Lower lobe of right lung (tissue), 2 donors: ENCODE measurements around the gene ZP1. TPM values are rescaled to one million over a fixed set of nuclear protein-coding genes. Genes with fewer than 3 reads are reported as not detected.
A peak's percentile ranks its signal among the peaks of the same experiment; 100 is the strongest.

Source experiments
- ATAC-seq, 2 donors: fragments of 200-7000 bp; cut with Tn5 transposase; one replicate each; pipeline ENCODE4 v1.9.1; 2020 to 2022; ENCODE audit warnings: mild to moderate bottlenecking in 2 of 2, moderate library complexity in 2 of 2
- DNase-seq: peaks from one replicate; pipeline ENCODE4 v3.0.0-alpha.2; 2020
- H3K27ac ChIP-seq: fragments of 200-600 bp; one replicate; pipeline ENCODE4 v1.8.0; 2022
- H3K27me3 ChIP-seq: fragments of 200-600 bp; one replicate; pipeline ENCODE4 v1.8.0; 2022; ENCODE audit warnings: low read depth
- H3K36me3 ChIP-seq: fragments of 200-600 bp; one replicate; pipeline ENCODE4 v1.8.0; 2022; ENCODE audit warnings: mild to moderate bottlenecking
- H3K4me1 ChIP-seq: fragments of 200-600 bp; one replicate; pipeline ENCODE4 v1.8.0; 2022
- H3K4me3 ChIP-seq: fragments of 200-600 bp; one replicate; pipeline ENCODE4 v1.8.0; 2022; ENCODE audit warnings: mild to moderate bottlenecking
- H3K9me3 ChIP-seq: fragments of 200-600 bp; one replicate; pipeline ENCODE4 v1.8.0; 2022
- intact Hi-C: fragments of 100-400 bp; cut with DNase I; formaldehyde crosslinking; loops from one replicate; pipeline ENCODE4 v1.11.0; 2022
- total RNA-seq: library from RNA; stranded (reverse); fragmentation: NEBNext Ultra II Directional; extraction: Animal tissue kit (Norgen Biotek cat#: 25700); gene quantifications from one replicate; pipeline ENCODE4 v1.2.1, GENCODE V29; 2021
- TF ChIP-seq, protein P1 (sequence below): fragments of 200-600 bp; IDR thresholded peaks from one replicate; pipeline ENCODE4 v1.8.0; 2022; ENCODE audit warnings: antibody characterized with exemption, mild to moderate bottlenecking
- donor health status: DM: no; HTN: yes; CAD: no; lungs with severe emphysema.

ZP1 gene
- total RNA-seq, 1 donor from 2014 or later = not detected

DNA sequence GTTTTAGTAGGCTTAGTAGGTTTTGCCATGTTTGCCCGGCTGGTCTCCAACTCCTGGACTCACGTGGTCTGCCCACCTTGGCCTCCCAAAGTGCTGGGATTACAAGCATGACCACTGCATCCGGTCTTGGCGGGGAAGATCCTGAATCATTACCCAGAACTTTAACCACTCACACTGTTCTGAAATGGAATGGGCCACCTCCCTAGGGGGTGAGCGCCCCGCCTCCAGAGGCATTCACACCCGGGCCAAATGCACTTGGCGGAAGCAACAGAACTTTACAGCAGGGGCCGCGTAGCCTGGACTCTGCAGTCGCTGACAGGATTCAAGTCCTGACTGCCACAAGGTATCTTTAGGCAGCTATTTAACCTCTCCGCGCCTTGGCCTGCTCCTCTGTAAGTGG is 20.1 kb upstream of the ZP1 start:
- DNase-seq (no peak), ATAC-seq (no peak)
- Histone ChIP-seq H3K4me3 (no peak overlapping the region), H3K36me3 (peaks cover 51% of the 10 kb centered on the region), H3K9me3 (no peaks in the 10 kb centered on the region), H3K4me1 (peaks cover 25% of the 10 kb centered on the region), H3K27me3 (no peaks in the 10 kb centered on the region), H3K27ac (no peak overlapping the region)
- intact Hi-C loops = no loop called here
- TF ChIP-seq, protein P1, sequence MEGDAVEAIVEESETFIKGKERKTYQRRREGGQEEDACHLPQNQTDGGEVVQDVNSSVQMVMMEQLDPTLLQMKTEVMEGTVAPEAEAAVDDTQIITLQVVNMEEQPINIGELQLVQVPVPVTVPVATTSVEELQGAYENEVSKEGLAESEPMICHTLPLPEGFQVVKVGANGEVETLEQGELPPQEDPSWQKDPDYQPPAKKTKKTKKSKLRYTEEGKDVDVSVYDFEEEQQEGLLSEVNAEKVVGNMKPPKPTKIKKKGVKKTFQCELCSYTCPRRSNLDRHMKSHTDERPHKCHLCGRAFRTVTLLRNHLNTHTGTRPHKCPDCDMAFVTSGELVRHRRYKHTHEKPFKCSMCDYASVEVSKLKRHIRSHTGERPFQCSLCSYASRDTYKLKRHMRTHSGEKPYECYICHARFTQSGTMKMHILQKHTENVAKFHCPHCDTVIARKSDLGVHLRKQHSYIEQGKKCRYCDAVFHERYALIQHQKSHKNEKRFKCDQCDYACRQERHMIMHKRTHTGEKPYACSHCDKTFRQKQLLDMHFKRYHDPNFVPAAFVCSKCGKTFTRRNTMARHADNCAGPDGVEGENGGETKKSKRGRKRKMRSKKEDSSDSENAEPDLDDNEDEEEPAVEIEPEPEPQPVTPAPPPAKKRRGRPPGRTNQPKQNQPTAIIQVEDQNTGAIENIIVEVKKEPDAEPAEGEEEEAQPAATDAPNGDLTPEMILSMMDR = no peak

DNA sequence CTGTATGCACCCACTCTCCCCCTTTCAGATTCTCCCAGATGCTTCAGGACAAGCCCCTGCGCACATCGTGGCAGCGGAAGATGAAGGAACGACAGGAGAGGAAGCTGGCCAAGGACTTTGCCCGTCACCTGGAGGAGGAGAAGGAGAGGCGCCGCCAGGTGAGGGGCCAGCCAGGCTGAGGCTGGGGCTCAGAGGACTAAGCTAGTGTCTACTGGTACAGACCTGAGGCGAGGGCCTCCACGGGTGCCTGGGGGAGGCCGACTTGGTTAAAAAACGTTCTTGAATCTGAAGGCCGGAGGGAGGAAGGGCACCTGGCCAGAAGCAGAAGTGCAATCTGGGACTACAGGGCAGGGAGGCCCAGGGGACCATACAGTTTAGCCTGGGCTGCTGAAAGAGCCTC is 19.4 kb upstream of the ZP1 start:
- Histone ChIP-seq H3K4me3 (no peak overlapping the region), H3K27me3 (no peaks in the 10 kb centered on the region), H3K4me1 (peaks cover 19% of the 10 kb centered on the region), H3K27ac (no peak overlapping the region), H3K9me3 (no peaks in the 10 kb centered on the region), H3K36me3 (peaks cover 51% of the 10 kb centered on the region)
- no peak for DNase-seq
- no peak for ATAC-seq
- intact Hi-C loops = no loop called here
- TF ChIP-seq, protein P1 = no peak

DNA sequence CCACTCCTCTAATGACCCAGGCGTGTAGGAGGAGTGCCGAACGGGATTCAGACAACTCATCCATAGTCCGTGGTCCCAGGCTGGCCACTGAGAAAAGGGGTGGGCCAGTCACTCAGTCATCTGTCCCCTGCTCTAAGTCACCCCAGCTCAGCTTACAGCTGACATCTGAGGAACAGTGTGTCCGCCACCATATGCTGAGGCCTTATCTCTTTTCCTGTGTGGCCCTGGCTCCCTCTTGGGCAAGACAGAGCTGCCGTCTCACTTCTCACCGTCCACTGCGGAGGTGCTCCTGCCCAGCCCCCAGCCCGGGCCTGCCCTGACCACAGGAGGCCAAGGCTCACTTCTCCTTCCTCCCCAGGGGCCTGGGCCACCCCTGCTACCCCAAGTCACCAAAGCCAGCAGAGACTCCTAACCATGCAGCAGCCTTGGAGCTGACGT is 18.6 kb upstream of the ZP1 start:
- Histone ChIP-seq H3K9me3 (no peaks in the 10 kb centered on the region), H3K27me3 (no peaks in the 10 kb centered on the region), H3K27ac (no peak overlapping the region), H3K4me1 (peaks cover 11% of the 10 kb centered on the region), H3K36me3 (peaks cover 51% of the 10 kb centered on the region), H3K4me3 (no peak overlapping the region)
- peak in 1 of 2 donors; percentile 2 for ATAC-seq
- TF ChIP-seq, protein P1 = no peak
- intact Hi-C loops = no loop called here
- no peak for DNase-seq

DNA sequence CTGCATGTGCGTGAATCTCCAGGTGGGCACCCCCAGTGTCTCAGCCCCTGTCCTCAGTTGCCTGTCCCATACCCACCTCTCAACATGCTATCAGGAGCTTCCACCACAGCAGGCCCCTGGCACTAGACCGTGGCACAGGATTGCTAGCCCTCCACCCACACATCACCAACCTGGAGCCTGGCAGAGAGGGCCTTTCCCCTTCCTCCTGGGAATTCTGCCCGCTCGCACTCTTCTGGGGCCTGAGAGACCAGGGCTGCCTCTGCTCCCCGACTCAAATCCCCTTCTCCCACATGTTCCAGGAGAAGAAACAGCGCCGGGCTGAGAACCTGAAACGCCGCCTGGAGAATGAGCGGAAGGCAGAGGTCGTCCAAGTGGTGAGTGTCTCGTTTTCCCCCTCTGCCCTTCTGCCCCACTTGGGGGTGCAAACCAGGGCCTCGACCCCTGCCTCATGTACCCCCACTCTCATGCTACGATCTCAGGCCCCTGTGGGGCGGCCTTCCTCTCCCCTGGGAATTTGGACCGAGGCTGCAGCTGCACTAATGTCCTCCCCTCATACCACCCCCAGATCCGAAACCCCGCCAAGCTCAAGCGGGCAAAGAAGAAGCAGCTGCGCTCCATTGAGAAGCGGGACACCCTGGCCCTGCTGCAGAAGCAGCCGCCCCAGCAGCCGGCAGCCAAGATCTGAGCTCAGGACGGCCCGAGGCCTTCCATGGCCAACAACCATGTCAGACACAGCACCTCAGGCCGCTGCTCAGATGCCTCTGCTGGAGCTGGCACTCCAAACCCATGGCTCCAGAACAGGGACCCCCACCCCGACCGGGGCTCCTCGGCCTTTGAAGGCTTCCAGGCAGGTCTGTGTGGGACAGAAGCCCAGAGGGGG is 17.5 kb upstream of the ZP1 start:
- no peak for ATAC-seq
- H3K36me3 ChIP-seq = peaks cover 51% of the 10 kb centered on the region

DNA sequence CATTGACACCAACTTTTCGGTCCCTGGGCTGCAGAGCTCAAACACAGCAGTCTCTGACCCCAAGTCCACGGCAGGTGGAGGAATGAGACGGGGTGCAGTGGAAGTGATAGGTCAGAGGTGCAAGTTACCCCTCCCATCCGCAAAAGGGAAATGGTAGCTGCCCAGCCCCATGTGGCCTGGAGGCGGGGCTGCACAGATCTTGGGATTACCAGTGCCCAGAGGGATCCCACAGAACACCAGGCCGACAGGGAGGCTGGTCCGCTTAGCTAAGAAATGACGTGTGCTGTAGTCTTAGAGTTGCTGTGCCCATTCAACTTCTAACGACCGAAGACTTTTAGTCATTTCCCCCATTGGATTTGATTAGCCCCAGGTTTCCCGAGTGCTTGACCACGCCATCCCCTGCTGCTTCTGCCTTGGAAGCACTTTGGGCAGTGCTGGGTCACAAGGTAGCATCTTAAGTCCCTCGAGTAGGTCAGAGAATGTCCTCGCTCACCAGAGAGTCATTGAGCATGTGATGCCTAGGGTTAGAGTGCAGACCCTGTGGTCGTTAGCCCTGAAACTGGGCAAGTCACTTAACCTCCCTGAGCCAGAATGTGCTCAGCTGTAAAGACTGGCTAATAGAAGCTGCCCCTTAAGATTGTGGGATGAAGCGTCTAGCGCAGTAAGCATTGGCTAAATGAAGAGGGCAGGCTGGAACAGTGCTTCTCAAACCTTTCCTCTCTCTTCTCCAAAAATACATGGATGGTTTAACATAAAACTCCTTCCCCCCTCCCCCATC is 15.8 kb upstream of the ZP1 start:
- H3K27ac ChIP-seq = no peak overlapping the region
- peaks cover 51% of the 10 kb centered on the region for H3K36me3 ChIP-seq
- H3K27me3 ChIP-seq = no peaks in the 10 kb centered on the region
- TF ChIP-seq, protein P1 = no peak
- H3K4me1 ChIP-seq = no peaks in the 10 kb centered on the region
- no peaks in the 10 kb centered on the region for H3K9me3 ChIP-seq
- DNase-seq (no peak), ATAC-seq (no peak)
- intact Hi-C loops = no loop called here
- H3K4me3 ChIP-seq = no peak overlapping the region

More for the DNA sequence above, 17.5 kb upstream of the ZP1 start:
- no peaks in the 10 kb centered on the region for H3K9me3 ChIP-seq
- no peak overlapping the region for H3K27ac ChIP-seq
- TF ChIP-seq, protein P1 = no peak
- intact Hi-C loops = no loop called here
- no peak overlapping the region for H3K4me3 ChIP-seq
- DNase-seq = no peak
- H3K4me1 ChIP-seq = no peaks in the 10 kb centered on the region
- H3K27me3 ChIP-seq = no peaks in the 10 kb centered on the region
